IMR-90 (cell line): ENCODE measurements around the gene SIGLEC15. TPM values are rescaled to one million over a fixed set of nuclear protein-coding genes. Genes with fewer than 3 reads are reported as not detected.

Experiments
- ATAC-seq: fragments of 200-7000 bp; cut with Tn5 transposase; 2 replicates; pipeline ENCODE4 v1.9.1; 2020; ENCODE audit warnings: low read depth, mild to moderate bottlenecking, moderate library complexity
- BruUV-seq: library from RNA; stranded (reverse); fragments of 400-500 nt; replicated peaks from 2 replicates; lab custom pipeline; 2021; lab: Mats Ljungman, UMichigan
- CTCF ChIA-PET: fragments of 300-600 bp; formaldehyde crosslinking; extraction: SDS; loops from one replicate; lab custom pipeline; 2021; ENCODE audit warnings: antibody characterized with exemption; lab: Yijun Ruan, JAX
- POLR2A ChIA-PET: fragments of 300-600 bp; sonication (Branson Sonifier 250); formaldehyde crosslinking; loops from one replicate; lab custom pipeline; 2022; ENCODE audit warnings: antibody characterized with exemption; ENCODE audit not compliant: unreplicated experiment; lab: Charles Lee
- DNase-seq: peaks from one replicate; pipeline ENCODE4 v3.0.0; 2013
- H2AFZ ChIP-seq: replicated peaks from 2 replicates; pipeline ENCODE3; 2013; ENCODE audit warnings: low read length, mild to moderate bottlenecking; ENCODE audit not compliant: poor library complexity
- H2AK5ac ChIP-seq: 2 replicates; pipeline ENCODE4 v1.6.1; 2013; ENCODE audit warnings: low read depth, low read length, inconsistent platforms
- H2AK9ac ChIP-seq: replicated peaks from 2 replicates; pipeline ENCODE3; 2013; ENCODE audit warnings: mild to moderate bottlenecking, low read depth, low read length, moderate library complexity; ENCODE audit not compliant: poor library complexity
- H2BK120ac ChIP-seq: 2 replicates; pipeline ENCODE4 v1.6.1; 2013; ENCODE audit warnings: low read depth, low read length, inconsistent platforms
- H2BK15ac ChIP-seq: 3 replicates; pipeline ENCODE4 v1.6.1; 2013; ENCODE audit warnings: low read depth, low read length, inconsistent platforms
- H2BK20ac ChIP-seq: 2 replicates; pipeline ENCODE4 v1.6.1; 2013; ENCODE audit warnings: low read depth, mild to moderate bottlenecking, inconsistent platforms, low read length, moderate library complexity
- H2BK5ac ChIP-seq: 2 replicates; pipeline ENCODE4 v1.6.1; 2013; ENCODE audit warnings: mild to moderate bottlenecking, low read depth, low read length, inconsistent platforms; ENCODE audit not compliant: poor library complexity, severe bottlenecking
- H3K14ac ChIP-seq: replicated peaks from 2 replicates; pipeline ENCODE4 v1.6.1; 2013; ENCODE audit warnings: low read depth, low read length, inconsistent platforms
- H3K18ac ChIP-seq: 2 replicates; pipeline ENCODE4 v1.6.1; 2013; ENCODE audit warnings: low read depth, low read length, control low read depth
- H3K23ac ChIP-seq: 2 replicates; pipeline ENCODE4 v1.6.1; 2013; ENCODE audit warnings: low read depth, low read length, inconsistent platforms
- H3K27ac ChIP-seq: 2 replicates; pipeline ENCODE4 v1.5.1; 2013; ENCODE audit warnings: mild to moderate bottlenecking, control low read depth, low read length; ENCODE audit not compliant: insufficient read depth
- H3K27me3 ChIP-seq: 2 replicates; pipeline ENCODE4 v1.6.1; 2013; ENCODE audit warnings: low read length; ENCODE audit not compliant: control insufficient read depth, insufficient read depth
- H3K36me3 ChIP-seq: 2 replicates; pipeline ENCODE4 v1.6.1; 2013; ENCODE audit warnings: low read length, mixed read lengths; ENCODE audit not compliant: control insufficient read depth, insufficient read depth
- H3K4ac ChIP-seq: 2 replicates; pipeline ENCODE4 v1.6.1; 2013; ENCODE audit warnings: low read depth, low read length, inconsistent platforms
- H3K4me1 ChIP-seq: 2 replicates; pipeline ENCODE4 v1.6.1; 2013; ENCODE audit warnings: low read length, mixed read lengths; ENCODE audit not compliant: control insufficient read depth, insufficient read depth
- H3K4me2 ChIP-seq: 2 replicates; pipeline ENCODE4 v1.6.1; 2013; ENCODE audit warnings: low read depth, mild to moderate bottlenecking, control low read depth, low read length, moderate library complexity
- H3K4me3 ChIP-seq: 2 replicates; pipeline ENCODE4 v1.5.1; 2013; ENCODE audit warnings: low read depth, mild to moderate bottlenecking, control low read depth, low read length, moderate library complexity; ENCODE audit not compliant: insufficient read depth
- H3K56ac ChIP-seq: 2 replicates; pipeline ENCODE4 v1.6.1; 2013; ENCODE audit warnings: low read length, inconsistent platforms; ENCODE audit not compliant: insufficient read depth; ENCODE audit errors: extremely low read depth
- H3K79me1 ChIP-seq, 2 experiments: 2 replicates each; pipeline ENCODE4 v1.6.1; 2013; ENCODE audit warnings: low read length in 2 of 2, inconsistent platforms in 1 of 2, low read depth in 1 of 2
- H3K9ac ChIP-seq: 2 replicates; pipeline ENCODE4 v1.6.1; 2013; ENCODE audit warnings: low read depth, low read length, control low read depth
- H3K9me1 ChIP-seq: 2 replicates; pipeline ENCODE4 v1.6.1; 2013; ENCODE audit warnings: low read length, inconsistent platforms; ENCODE audit not compliant: insufficient read depth
- H3K9me3 ChIP-seq: 2 replicates; pipeline ENCODE4 v1.6.1; 2013; ENCODE audit warnings: low read length; ENCODE audit not compliant: control insufficient read depth, insufficient read depth
- H4K20me1 ChIP-seq: 2 replicates; pipeline ENCODE4 v1.6.1; 2013; ENCODE audit warnings: low read length, inconsistent platforms; ENCODE audit not compliant: insufficient read depth
- H4K5ac ChIP-seq: 2 replicates; pipeline ENCODE4 v1.6.1; 2013; ENCODE audit warnings: mild to moderate bottlenecking, low read depth, low read length, control low read depth
- H4K8ac ChIP-seq, 2 experiments: 2 replicates each; pipeline ENCODE4 v1.6.1; 2013; ENCODE audit warnings: low read depth in 2 of 2, low read length in 2 of 2, control low read depth in 1 of 2, inconsistent platforms in 1 of 2
- H4K91ac ChIP-seq: 2 replicates; pipeline ENCODE4 v1.6.1; 2013; ENCODE audit warnings: low read depth, low read length, inconsistent platforms; ENCODE audit not compliant: insufficient read depth
- BHLHE40 ChIP-seq: fragments of 150-350 bp; IDR thresholded peaks from 2 replicates; pipeline ENCODE4 v1.6.1; 2016; ENCODE audit warnings: mild to moderate bottlenecking, low read depth, low read length
- CEBPB ChIP-seq: IDR thresholded peaks from 2 replicates; pipeline ENCODE4 v1.6.1; 2012; ENCODE audit warnings: low read depth, low read length, improper control_type of control experiment
- CHD1 ChIP-seq: IDR thresholded peaks from 2 replicates; pipeline ENCODE4 v1.6.1; 2012; ENCODE audit warnings: low read depth, low read length, improper control_type of control experiment
- FOS ChIP-seq: fragments of 150-350 bp; IDR thresholded peaks from 2 replicates; pipeline ENCODE4 v1.6.1; 2016; ENCODE audit warnings: low read depth, low read length
- MAFK ChIP-seq: IDR thresholded peaks from 2 replicates; pipeline ENCODE4 v1.6.1; 2012; ENCODE audit warnings: low read depth, low read length, improper control_type of control experiment
- MAZ ChIP-seq: IDR thresholded peaks from 2 replicates; pipeline ENCODE4 v1.6.1; 2012; ENCODE audit warnings: low read depth, mild to moderate bottlenecking, low read length, improper control_type of control experiment, moderate library complexity, borderline replicate concordance
- MXI1 ChIP-seq: IDR thresholded peaks from 2 replicates; pipeline ENCODE4 v1.6.1; 2012; ENCODE audit warnings: low read depth, mild to moderate bottlenecking, low read length, moderate library complexity, borderline replicate concordance
- NFE2L2 ChIP-seq: fragments of 150-350 bp; IDR thresholded peaks from 2 replicates; pipeline ENCODE4 v1.6.1; 2016; ENCODE audit warnings: low read depth, mild to moderate bottlenecking, low read length
- POLR2A ChIP-seq: IDR thresholded peaks from 2 replicates; pipeline ENCODE4 v1.6.1; 2012; ENCODE audit warnings: mild to moderate bottlenecking, low read depth, low read length
- RAD21 ChIP-seq: IDR thresholded peaks from 2 replicates; pipeline ENCODE4 v1.6.1; 2012; ENCODE audit warnings: low read length, improper control_type of control experiment
- RFX5 ChIP-seq: IDR thresholded peaks from 2 replicates; pipeline ENCODE4 v1.8.0; 2012; ENCODE audit warnings: low read depth, mild to moderate bottlenecking, low read length, moderate library complexity
- SMC3 ChIP-seq: fragments of 150-350 bp; IDR thresholded peaks from 2 replicates; pipeline ENCODE4 v1.6.1; 2016; ENCODE audit warnings: low read depth, mild to moderate bottlenecking, antibody characterized with exemption, low read length, moderate library complexity
- WGBS, 2 experiments: methylation state at CpG; one replicate each; pipeline versions ENCODE4 v1.1.5 to v1.1.7; 2013; ENCODE audit warnings: missing lambda C conversion rate in 2 of 2; ENCODE audit not compliant: insufficient read length in 1 of 2; ENCODE audit errors: extremely low coverage in 2 of 2; 5-methylcytosine and 5-hydroxymethylcytosine counted together
- dilution Hi-C: fragments of 300-500 bp; cut with HindIII; formaldehyde crosslinking; loops from one replicate; pipeline ENCODE4 v1.14.3; 2018; ENCODE audit warnings: low sequenced_read_pairs; ENCODE audit not compliant: unreplicated experiment
- in situ Hi-C: fragments of 300-500 bp; cut with MboI; formaldehyde crosslinking; loops from 3 replicates; pipeline ENCODE4 v1.14.3; 2019; ENCODE audit warnings: low sequenced_read_pairs, inconsistent platforms, mixed read lengths
- intact Hi-C: fragments of 100-400 bp; cut with micrococcal nuclease; formaldehyde crosslinking; loops from 2 replicates; pipeline ENCODE4 v1.10.0; 2022
- polyA plus RNA-seq, 3 experiments: library from polyadenylated mRNA; depleted of rRNA; stranded (reverse); fragments of >200 nt; gene quantifications; 2 replicates each; pipeline ENCODE4 v1.2.3, GENCODE V29; 2012; ENCODE audit warnings: low replicate concordance in 1 of 3
- total RNA-seq: library from RNA; depleted of rRNA; stranded (reverse); fragments of >200 nt; gene quantifications from 2 replicates; pipeline ENCODE4 v1.2.3, GENCODE V29; 2012
- TF ChIP-seq, protein P1 (sequence below): fragments of 150-350 bp; IDR thresholded peaks from 2 replicates; pipeline ENCODE4 v1.6.1; 2016; ENCODE audit warnings: low read depth, mild to moderate bottlenecking, low read length, moderate library complexity, borderline replicate concordance
- TF ChIP-seq, protein P2 (sequence below): conservative IDR thresholded peaks from 2 replicates; pipeline ENCODE4 v1.5.1; 2012; ENCODE audit warnings: mild to moderate bottlenecking, low read depth, low read length, improper control_type of control experiment
- TF ChIP-seq, protein P3 (sequence below): fragments of 150-350 bp; IDR thresholded peaks from 2 replicates; pipeline ENCODE4 v1.6.1; 2017; ENCODE audit warnings: mild to moderate bottlenecking, antibody characterized with exemption, low read length, low read depth

The SIGLEC15 gene
- total and polyA plus RNA-seq, 2 of the 4 experiments (the other 2 are of a cell fraction) = 1.1 to 1.8 TPM

DNA sequence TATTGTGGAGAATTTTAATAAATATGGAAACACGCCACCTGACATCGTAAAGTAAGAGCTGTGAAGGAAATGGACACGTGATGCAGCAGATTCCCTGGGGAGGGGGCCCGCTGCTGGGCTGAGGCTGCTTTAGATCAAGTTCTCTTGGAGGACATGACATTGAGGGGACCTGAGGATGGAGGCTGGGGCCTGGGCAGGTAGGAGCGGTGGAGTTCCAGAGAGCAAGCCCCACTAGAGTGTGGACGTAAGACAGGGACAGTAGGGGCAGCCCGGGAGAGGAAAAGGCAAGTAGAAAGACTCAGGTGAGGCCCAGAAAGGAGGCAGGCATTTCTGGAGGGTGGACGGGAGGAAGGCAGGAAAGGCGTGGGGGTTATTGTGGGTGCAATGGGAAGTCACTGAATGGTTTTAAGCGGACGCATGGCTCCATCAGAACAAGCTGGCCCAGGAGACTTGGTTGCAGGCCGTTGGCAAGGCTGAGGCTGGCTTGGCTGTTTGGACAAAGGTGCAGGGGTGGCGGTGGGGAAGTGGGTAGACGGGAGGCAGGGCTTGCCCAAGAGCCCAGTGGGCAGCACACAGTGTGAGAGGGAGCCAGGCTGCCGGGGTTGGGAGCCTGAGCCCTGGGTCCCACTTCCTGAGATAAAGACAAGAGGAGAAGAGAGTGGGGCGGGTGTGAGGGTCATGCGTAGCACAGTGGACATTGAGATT lies 15.7 kb downstream of the SIGLEC15 start:
- POLR2A ChIA-PET = no interaction called here
- intact Hi-C loops = no loop called here
- TF ChIP-seq, protein P1, sequence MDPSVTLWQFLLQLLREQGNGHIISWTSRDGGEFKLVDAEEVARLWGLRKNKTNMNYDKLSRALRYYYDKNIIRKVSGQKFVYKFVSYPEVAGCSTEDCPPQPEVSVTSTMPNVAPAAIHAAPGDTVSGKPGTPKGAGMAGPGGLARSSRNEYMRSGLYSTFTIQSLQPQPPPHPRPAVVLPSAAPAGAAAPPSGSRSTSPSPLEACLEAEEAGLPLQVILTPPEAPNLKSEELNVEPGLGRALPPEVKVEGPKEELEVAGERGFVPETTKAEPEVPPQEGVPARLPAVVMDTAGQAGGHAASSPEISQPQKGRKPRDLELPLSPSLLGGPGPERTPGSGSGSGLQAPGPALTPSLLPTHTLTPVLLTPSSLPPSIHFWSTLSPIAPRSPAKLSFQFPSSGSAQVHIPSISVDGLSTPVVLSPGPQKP = no peak
- TF ChIP-seq NFE2L2 = no peak
- no peak for TF ChIP-seq CHD1
- TF ChIP-seq, protein P2, sequence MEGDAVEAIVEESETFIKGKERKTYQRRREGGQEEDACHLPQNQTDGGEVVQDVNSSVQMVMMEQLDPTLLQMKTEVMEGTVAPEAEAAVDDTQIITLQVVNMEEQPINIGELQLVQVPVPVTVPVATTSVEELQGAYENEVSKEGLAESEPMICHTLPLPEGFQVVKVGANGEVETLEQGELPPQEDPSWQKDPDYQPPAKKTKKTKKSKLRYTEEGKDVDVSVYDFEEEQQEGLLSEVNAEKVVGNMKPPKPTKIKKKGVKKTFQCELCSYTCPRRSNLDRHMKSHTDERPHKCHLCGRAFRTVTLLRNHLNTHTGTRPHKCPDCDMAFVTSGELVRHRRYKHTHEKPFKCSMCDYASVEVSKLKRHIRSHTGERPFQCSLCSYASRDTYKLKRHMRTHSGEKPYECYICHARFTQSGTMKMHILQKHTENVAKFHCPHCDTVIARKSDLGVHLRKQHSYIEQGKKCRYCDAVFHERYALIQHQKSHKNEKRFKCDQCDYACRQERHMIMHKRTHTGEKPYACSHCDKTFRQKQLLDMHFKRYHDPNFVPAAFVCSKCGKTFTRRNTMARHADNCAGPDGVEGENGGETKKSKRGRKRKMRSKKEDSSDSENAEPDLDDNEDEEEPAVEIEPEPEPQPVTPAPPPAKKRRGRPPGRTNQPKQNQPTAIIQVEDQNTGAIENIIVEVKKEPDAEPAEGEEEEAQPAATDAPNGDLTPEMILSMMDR = no peak
- TF ChIP-seq MXI1 = no peak
- no peak for TF ChIP-seq POLR2A
- no peak for TF ChIP-seq MAZ
- no peak for TF ChIP-seq MAFK
- TF ChIP-seq RAD21 = no peak
- TF ChIP-seq CEBPB = no peak
- TF ChIP-seq BHLHE40 = no peak
- TF ChIP-seq, protein P3, sequence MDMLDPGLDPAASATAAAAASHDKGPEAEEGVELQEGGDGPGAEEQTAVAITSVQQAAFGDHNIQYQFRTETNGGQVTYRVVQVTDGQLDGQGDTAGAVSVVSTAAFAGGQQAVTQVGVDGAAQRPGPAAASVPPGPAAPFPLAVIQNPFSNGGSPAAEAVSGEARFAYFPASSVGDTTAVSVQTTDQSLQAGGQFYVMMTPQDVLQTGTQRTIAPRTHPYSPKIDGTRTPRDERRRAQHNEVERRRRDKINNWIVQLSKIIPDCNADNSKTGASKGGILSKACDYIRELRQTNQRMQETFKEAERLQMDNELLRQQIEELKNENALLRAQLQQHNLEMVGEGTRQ = no peak
- TF ChIP-seq RFX5 = no peak
- no peak for TF ChIP-seq SMC3
- TF ChIP-seq FOS = no peak

More for the DNA sequence above, 15.7 kb downstream of the SIGLEC15 start:
- no peak overlapping the region for H2AFZ ChIP-seq
- no peak overlapping the region for H3K14ac ChIP-seq
- H2BK5ac ChIP-seq = no peak overlapping the region
- H3K9me1 ChIP-seq = peaks cover 16% of the 10 kb centered on the region
- H3K27me3 ChIP-seq = no peaks in the 10 kb centered on the region
- no peak for DNase-seq
- no peak overlapping the region for H3K4me3 ChIP-seq
- no peak overlapping the region for H3K9ac ChIP-seq
- no peak overlapping the region for H3K4me2 ChIP-seq
- H4K91ac ChIP-seq = 0 out of 2 replicates have a peak overlapping the region, but pooled peaks have one; percentile 67
- no peak overlapping the region; the same call in 1 of the 2 replicates for H2AK5ac ChIP-seq
- 91% methylated on average over 11 of the region's 17 CpGs; no CpG with 5 or more reads in 1 of the 2 experiments for WGBS, 2 experiments
- BruUV-seq = no TSS peak
- ATAC-seq = no peak
- 0 out of 4 replicates have a peak overlapping the region, but pooled peaks of 1 of the 2 experiments have one; percentile 90 for H4K8ac ChIP-seq
- peak overlapping the region; percentile 2 for H2AK9ac ChIP-seq
- in situ Hi-C loops = loop anchor here (10.0 kb wide), 1 partner anchor 56 kb away; no protein-coding TSS in a partner anchor
- H3K27ac ChIP-seq = no peak overlapping the region
- no peak overlapping the region for H4K5ac ChIP-seq
- no peak overlapping the region; the same call in 2 of the 3 replicates for H2BK15ac ChIP-seq
- H3K56ac ChIP-seq = no peak overlapping the region
- H3K23ac ChIP-seq = no peak overlapping the region
- peak overlapping the region; percentile 95; the same call in 1 of the 2 replicates for H2BK120ac ChIP-seq
- H3K36me3 ChIP-seq = no peaks in the 10 kb centered on the region
- H3K79me1 ChIP-seq = peaks cover 0 to 4% of the 10 kb centered on the region in 2 experiments; a peak in 1 of 4 replicates
- no peak overlapping the region for H3K18ac ChIP-seq
- H2BK20ac ChIP-seq = peak overlapping the region; percentile 90
- CTCF ChIA-PET = no interaction called here
- H4K20me1 ChIP-seq = no peaks in the 10 kb centered on the region
- dilution Hi-C loops = no loop called here
- no peaks in the 10 kb centered on the region for H3K9me3 ChIP-seq
- 0 out of 2 replicates have a peak overlapping the region, but pooled peaks have one; percentile 18 for H3K4ac ChIP-seq
- H3K4me1 ChIP-seq = peaks cover 10% of the 10 kb centered on the region
